H9 (cell line): ENCODE results near the gene HHEX. TPM values are rescaled to one million over a fixed set of nuclear protein-coding genes. Genes with fewer than 3 reads are reported as not detected.

ENCODE experiments used
- DNase-seq: peaks from one replicate; pipeline ENCODE4 v3.0.0-alpha.2; 2017
- H2AFZ ChIP-seq: one replicate; pipeline ENCODE4 v1.6.1; 2013; ENCODE audit warnings: mild to moderate bottlenecking, low read length, control low read depth, moderate library complexity
- H2AK5ac ChIP-seq: 2 replicates; pipeline ENCODE4 v1.6.1; 2013; ENCODE audit warnings: low read length, control low read depth, mixed read lengths; ENCODE audit not compliant: insufficient read length
- H2BK120ac ChIP-seq: one replicate; pipeline ENCODE4 v1.6.1; 2013; ENCODE audit warnings: low read depth, mild to moderate bottlenecking, low read length, control low read depth, inconsistent platforms; ENCODE audit not compliant: poor library complexity, severe bottlenecking
- H2BK12ac ChIP-seq: 2 replicates; pipeline ENCODE4 v1.6.1; 2013; ENCODE audit warnings: low read length, control low read depth, mixed read lengths, low read depth; ENCODE audit not compliant: insufficient read length
- H2BK15ac ChIP-seq: 2 replicates; pipeline ENCODE4 v1.6.1; 2013; ENCODE audit warnings: low read depth, low read length, control low read depth
- H2BK20ac ChIP-seq: one replicate; pipeline ENCODE4 v1.6.1; 2013; ENCODE audit warnings: low read depth, mild to moderate bottlenecking, low read length, control low read depth, inconsistent platforms; ENCODE audit not compliant: poor library complexity, severe bottlenecking
- H2BK5ac ChIP-seq: 2 replicates; pipeline ENCODE4 v1.6.1; 2013; ENCODE audit warnings: low read length, control low read depth, mixed read lengths; ENCODE audit not compliant: insufficient read length
- H3K14ac ChIP-seq: 2 replicates; pipeline ENCODE4 v1.6.1; 2013; ENCODE audit warnings: low read length, control low read depth; ENCODE audit not compliant: insufficient read depth
- H3K18ac ChIP-seq: 2 replicates; pipeline ENCODE4 v1.6.1; 2013; ENCODE audit warnings: low read depth, mild to moderate bottlenecking, mixed read lengths, low read length, control low read depth; ENCODE audit not compliant: insufficient read length
- H3K23ac ChIP-seq: 2 replicates; pipeline ENCODE4 v1.6.1; 2013; ENCODE audit warnings: low read length, control low read depth, mixed read lengths, low read depth; ENCODE audit not compliant: insufficient read length
- H3K23me2 ChIP-seq: 2 replicates; pipeline ENCODE4 v1.6.1; 2013; ENCODE audit warnings: low read depth, mild to moderate bottlenecking, mixed read lengths, low read length, control low read depth; ENCODE audit not compliant: insufficient read length, poor library complexity, severe bottlenecking
- H3K27ac ChIP-seq: 2 replicates; pipeline ENCODE4 v1.5.1; 2013; ENCODE audit warnings: low read length, control low read depth, mixed read lengths, low read depth; ENCODE audit not compliant: insufficient read length
- H3K27me3 ChIP-seq: 2 replicates; pipeline ENCODE4 v1.6.1; 2013; ENCODE audit warnings: low read length, control low read depth, inconsistent platforms; ENCODE audit not compliant: insufficient read depth
- H3K4ac ChIP-seq: 2 replicates; pipeline ENCODE4 v1.6.1; 2013; ENCODE audit warnings: low read depth, mild to moderate bottlenecking, control low read depth, inconsistent platforms, low read length, moderate library complexity
- H3K4me1 ChIP-seq: 2 replicates; pipeline ENCODE4 v1.6.1; 2013; ENCODE audit warnings: low read length, control low read depth, inconsistent platforms; ENCODE audit not compliant: insufficient read depth
- H3K4me2 ChIP-seq: 2 replicates; pipeline ENCODE4 v1.6.1; 2013; ENCODE audit warnings: low read length, control low read depth, mixed read lengths; ENCODE audit not compliant: insufficient read length, insufficient read depth
- H3K56ac ChIP-seq: 2 replicates; pipeline ENCODE4 v1.6.1; 2013; ENCODE audit warnings: low read depth, mild to moderate bottlenecking, mixed read lengths, low read length, control low read depth; ENCODE audit not compliant: insufficient read length
- H3K79me1 ChIP-seq: 2 replicates; pipeline ENCODE4 v1.6.1; 2013; ENCODE audit warnings: low read depth, mild to moderate bottlenecking, moderate library complexity, low read length, control low read depth, inconsistent platforms; ENCODE audit not compliant: insufficient read depth, poor library complexity, severe bottlenecking
- H3K79me2 ChIP-seq: 2 replicates; pipeline ENCODE4 v1.6.1; 2013; ENCODE audit warnings: low read length, control low read depth, inconsistent platforms; ENCODE audit not compliant: insufficient read depth
- H3K9ac ChIP-seq: 2 replicates; pipeline ENCODE4 v1.6.1; 2013; ENCODE audit warnings: low read length, control low read depth, mixed read lengths; ENCODE audit not compliant: insufficient read length; ENCODE audit errors: extremely low read depth
- H3K9me3 ChIP-seq: one replicate; pipeline ENCODE4 v1.6.1; 2013; ENCODE audit warnings: low read depth, low read length, inconsistent platforms; ENCODE audit not compliant: control insufficient read depth
- H3T11ph ChIP-seq: one replicate; pipeline ENCODE4 v1.6.1; 2013; ENCODE audit warnings: mild to moderate bottlenecking, low read length, control low read depth, inconsistent platforms
- H4K20me1 ChIP-seq: one replicate; pipeline ENCODE4 v1.6.1; 2013; ENCODE audit not compliant: control insufficient read depth, insufficient read length, insufficient read depth
- H4K5ac ChIP-seq: 2 replicates; pipeline ENCODE4 v1.6.1; 2013; ENCODE audit warnings: low read depth, mild to moderate bottlenecking, mixed read lengths, low read length, control low read depth; ENCODE audit not compliant: insufficient read length
- H4K8ac ChIP-seq: replicated peaks from 2 replicates; pipeline ENCODE4 v1.6.1; 2013; ENCODE audit warnings: low read length, control low read depth, mixed read lengths, low read depth; ENCODE audit not compliant: insufficient read length
- H4K91ac ChIP-seq: 2 replicates; pipeline ENCODE4 v1.6.1; 2013; ENCODE audit warnings: low read depth, mild to moderate bottlenecking, moderate library complexity, mixed read lengths, low read length, control low read depth; ENCODE audit not compliant: insufficient read length
- H3K27ac Mint-ChIP-seq, 3 experiments: 2 replicates in 2 of 3; 3 replicates in 1 of 3; pipeline ENCODE4 v1.8.0; 2020 to 2021; ENCODE audit warnings: mixed read lengths in 3 of 3, mild to moderate bottlenecking in 1 of 3, moderate library complexity in 1 of 3
- H3K27me3 Mint-ChIP-seq: 2 replicates; pipeline ENCODE4 v1.8.0; 2021; ENCODE audit warnings: low read depth, mild to moderate bottlenecking, moderate library complexity, mixed read lengths
- H3K36me3 Mint-ChIP-seq, 3 experiments: 2 replicates in 2 of 3; 3 replicates in 1 of 3; pipeline ENCODE4 v1.8.0; 2020 to 2021; ENCODE audit warnings: low read depth in 3 of 3, mixed read lengths in 3 of 3; ENCODE audit not compliant: insufficient read depth in 1 of 3
- H3K4me1 Mint-ChIP-seq, 2 experiments: 2 replicates each; pipeline ENCODE4 v1.8.0; 2020; ENCODE audit warnings: mixed read lengths in 2 of 2
- H3K4me3 Mint-ChIP-seq, 2 experiments: 2 replicates in 1 of 2; 3 replicates in 1 of 2; pipeline ENCODE4 v1.8.0; 2020 to 2021; ENCODE audit warnings: mild to moderate bottlenecking in 2 of 2, mixed read lengths in 2 of 2, moderate library complexity in 1 of 2
- H3K9me3 Mint-ChIP-seq, 2 experiments: 2 replicates in 1 of 2; 3 replicates in 1 of 2; pipeline ENCODE4 v1.8.0; 2020; ENCODE audit warnings: mild to moderate bottlenecking in 2 of 2, mixed read lengths in 2 of 2, moderate library complexity in 1 of 2
- WGBS: extraction: QIAGEN DNeasy Blood & Tissue Kit; methylation state at CpG from one replicate; pipeline ENCODE4 v1.1.7; 2013; ENCODE audit warnings: missing lambda C conversion rate, low lambda C conversion rate, mixed read lengths; ENCODE audit not compliant: insufficient read length; ENCODE audit errors: extremely low coverage; 5-methylcytosine and 5-hydroxymethylcytosine counted together
- total RNA-seq: library from RNA; stranded (reverse); gene quantifications from 2 replicates; pipeline ENCODE4 v1.2.1, GENCODE V29; 2021
- TF ChIP-seq, protein P1 (sequence below): fragments of 200-600 bp; sonication (generic); conservative IDR thresholded peaks from 3 replicates; pipeline ENCODE4 v1.8.0; 2021; ENCODE audit warnings: antibody characterized with exemption, mild to moderate bottlenecking

Gene HHEX
- total RNA-seq, 1 experiment from 2014 or later: 2.2 TPM

GRCh38 chr10:92656266-92656961, 33.3 kb upstream of the HHEX start:
- no peaks in the 10 kb centered on the region for H4K20me1 ChIP-seq
- H3K23ac ChIP-seq: no peak overlapping the region
- H2BK12ac ChIP-seq: no peak overlapping the region
- H4K5ac ChIP-seq: no peak overlapping the region
- no peak overlapping the region for H3K18ac ChIP-seq
- no peak overlapping the region for H4K91ac ChIP-seq
- H3K4ac ChIP-seq: no peak overlapping the region
- H3K27me3 ChIP-seq: no peaks in the 10 kb centered on the region
- H3K56ac ChIP-seq: no peak overlapping the region
- no peaks in the 10 kb centered on the region for H3K23me2 ChIP-seq
- H2BK5ac ChIP-seq: no peak overlapping the region
- no peaks in the 10 kb centered on the region for H3K79me1 ChIP-seq
- H3K79me2 ChIP-seq: no peaks in the 10 kb centered on the region
- H3T11ph ChIP-seq: no peak overlapping the region
- H3K4me2 ChIP-seq: no peak overlapping the region
- Mint-ChIP-seq H3K27me3 (no peaks in the 10 kb centered on the region; the same call in 1 of the 2 replicates), H3K4me3 (no peak overlapping the region), H3K36me3 (peaks cover 6 to 30% (median 28%) of the 10 kb centered on the region in 3 experiments; a peak in 6 of 7 replicates), H3K27ac (peak overlapping the region in 2 of 3 experiments; percentile 9 to 75; a peak in 3 of 7 replicates), H3K4me1 (peaks cover 6 to 9% of the 10 kb centered on the region in 2 experiments), H3K9me3 (no peaks in the 10 kb centered on the region)
- no peak overlapping the region for H2BK120ac ChIP-seq
- no peak overlapping the region for H3K9ac ChIP-seq
- H2BK15ac ChIP-seq: no peak overlapping the region
- H2AK5ac ChIP-seq: no peak overlapping the region
- no peaks in the 10 kb centered on the region for H3K4me1 ChIP-seq
- H2AFZ ChIP-seq: no peak overlapping the region
- no peak overlapping the region for H3K14ac ChIP-seq
- H2BK20ac ChIP-seq: no peak overlapping the region
- TF ChIP-seq, protein P1, sequence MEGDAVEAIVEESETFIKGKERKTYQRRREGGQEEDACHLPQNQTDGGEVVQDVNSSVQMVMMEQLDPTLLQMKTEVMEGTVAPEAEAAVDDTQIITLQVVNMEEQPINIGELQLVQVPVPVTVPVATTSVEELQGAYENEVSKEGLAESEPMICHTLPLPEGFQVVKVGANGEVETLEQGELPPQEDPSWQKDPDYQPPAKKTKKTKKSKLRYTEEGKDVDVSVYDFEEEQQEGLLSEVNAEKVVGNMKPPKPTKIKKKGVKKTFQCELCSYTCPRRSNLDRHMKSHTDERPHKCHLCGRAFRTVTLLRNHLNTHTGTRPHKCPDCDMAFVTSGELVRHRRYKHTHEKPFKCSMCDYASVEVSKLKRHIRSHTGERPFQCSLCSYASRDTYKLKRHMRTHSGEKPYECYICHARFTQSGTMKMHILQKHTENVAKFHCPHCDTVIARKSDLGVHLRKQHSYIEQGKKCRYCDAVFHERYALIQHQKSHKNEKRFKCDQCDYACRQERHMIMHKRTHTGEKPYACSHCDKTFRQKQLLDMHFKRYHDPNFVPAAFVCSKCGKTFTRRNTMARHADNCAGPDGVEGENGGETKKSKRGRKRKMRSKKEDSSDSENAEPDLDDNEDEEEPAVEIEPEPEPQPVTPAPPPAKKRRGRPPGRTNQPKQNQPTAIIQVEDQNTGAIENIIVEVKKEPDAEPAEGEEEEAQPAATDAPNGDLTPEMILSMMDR: no peak
- no CpG with 5 or more reads among the region's 7 CpGs for WGBS
- no peak overlapping the region for H3K27ac ChIP-seq
- H4K8ac ChIP-seq: no peak overlapping the region
- no peaks in the 10 kb centered on the region for H3K9me3 ChIP-seq
- no peak for DNase-seq
